ENCODE measurements around the gene CHN2.

CHN2 gene

DNA sequence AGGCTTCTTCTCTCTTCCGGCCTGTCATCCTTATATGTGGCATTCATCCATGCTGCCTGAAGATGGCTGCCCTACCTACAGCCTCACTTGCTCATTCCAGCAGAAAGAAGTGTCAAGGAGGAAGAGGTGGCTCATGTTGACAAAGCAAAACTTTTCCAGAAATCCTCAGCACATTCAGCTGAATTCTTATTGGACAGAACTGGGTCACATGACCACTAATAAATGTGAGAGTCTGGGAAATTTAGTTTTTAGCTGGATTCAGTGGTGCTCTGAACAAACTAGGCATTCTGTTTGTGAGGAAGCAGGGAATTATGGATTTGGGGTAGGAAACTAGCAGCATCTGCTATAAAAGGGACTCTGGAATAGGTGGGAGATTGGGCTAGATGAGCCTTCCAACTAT lies 58.6 kb downstream of the CHN2 start:
- no peak overlapping the region for H3K9ac ChIP-seq (ENCODE audit: low read length)
- H3K4me3 ChIP-seq (ENCODE audit: insufficient read depth, low read length, poor library complexity, severe bottlenecking), result no peak overlapping the region
- H3F3A ChIP-seq (ENCODE audit: insufficient read depth), result no peaks in the 10 kb centered on the region
- no peak overlapping the region for H3K27ac ChIP-seq (ENCODE audit: low read depth, low read length)
- H3K27me3 ChIP-seq (ENCODE audit: low read length), result no peaks in the 10 kb centered on the region
- H4K20me1 ChIP-seq (ENCODE audit: low read depth, low read length), result no peaks in the 10 kb centered on the region
- H3K4me2 ChIP-seq (ENCODE audit: low read depth, low read length, poor library complexity, severe bottlenecking), result no peak overlapping the region
- no peak for TF ChIP-seq EZH2phosphoT487 (conservative IDR thresholded peaks at IDR 0.05; ENCODE audit: low read length)
- TF ChIP-seq, protein P1, sequence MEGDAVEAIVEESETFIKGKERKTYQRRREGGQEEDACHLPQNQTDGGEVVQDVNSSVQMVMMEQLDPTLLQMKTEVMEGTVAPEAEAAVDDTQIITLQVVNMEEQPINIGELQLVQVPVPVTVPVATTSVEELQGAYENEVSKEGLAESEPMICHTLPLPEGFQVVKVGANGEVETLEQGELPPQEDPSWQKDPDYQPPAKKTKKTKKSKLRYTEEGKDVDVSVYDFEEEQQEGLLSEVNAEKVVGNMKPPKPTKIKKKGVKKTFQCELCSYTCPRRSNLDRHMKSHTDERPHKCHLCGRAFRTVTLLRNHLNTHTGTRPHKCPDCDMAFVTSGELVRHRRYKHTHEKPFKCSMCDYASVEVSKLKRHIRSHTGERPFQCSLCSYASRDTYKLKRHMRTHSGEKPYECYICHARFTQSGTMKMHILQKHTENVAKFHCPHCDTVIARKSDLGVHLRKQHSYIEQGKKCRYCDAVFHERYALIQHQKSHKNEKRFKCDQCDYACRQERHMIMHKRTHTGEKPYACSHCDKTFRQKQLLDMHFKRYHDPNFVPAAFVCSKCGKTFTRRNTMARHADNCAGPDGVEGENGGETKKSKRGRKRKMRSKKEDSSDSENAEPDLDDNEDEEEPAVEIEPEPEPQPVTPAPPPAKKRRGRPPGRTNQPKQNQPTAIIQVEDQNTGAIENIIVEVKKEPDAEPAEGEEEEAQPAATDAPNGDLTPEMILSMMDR (IDR thresholded peaks at IDR 0.05; ENCODE audit: insufficient read depth, low read length, poor library complexity, severe bottlenecking), result no peak
- H3K9me3 ChIP-seq (ENCODE audit: insufficient read depth, low read length), result no peaks in the 10 kb centered on the region
- H3K79me2 ChIP-seq (ENCODE audit: insufficient read depth, low read length), result no peaks in the 10 kb centered on the region
- H3K9me2 ChIP-seq (replicated peaks; ENCODE audit: insufficient read depth, low read length), result no peaks in the 10 kb centered on the region
- H3K36me3 ChIP-seq (ENCODE audit: low read length), result no peaks in the 10 kb centered on the region
- H2AFZ ChIP-seq (ENCODE audit: low read depth, low read length, severe bottlenecking), result no peak overlapping the region

GRCh38 chr7:29254591-29254990 lies 60.0 kb downstream of the CHN2 start:
- H3F3A ChIP-seq (ENCODE audit: insufficient read depth), result no peaks in the 10 kb centered on the region
- no peaks in the 10 kb centered on the region for H3K9me2 ChIP-seq (replicated peaks; ENCODE audit: insufficient read depth, low read length)
- H3K36me3 ChIP-seq (ENCODE audit: low read length), result no peaks in the 10 kb centered on the region
- no peaks in the 10 kb centered on the region for H3K27me3 ChIP-seq (ENCODE audit: low read length)
- H3K9me3 ChIP-seq (ENCODE audit: insufficient read depth, low read length), result no peaks in the 10 kb centered on the region
- H3K27ac ChIP-seq (ENCODE audit: low read depth, low read length), result no peak overlapping the region
- no peaks in the 10 kb centered on the region for H4K20me1 ChIP-seq (ENCODE audit: low read depth, low read length)
- TF ChIP-seq EZH2phosphoT487 (conservative IDR thresholded peaks at IDR 0.05; ENCODE audit: low read length), result no peak
- TF ChIP-seq, protein P1 (IDR thresholded peaks at IDR 0.05; ENCODE audit: insufficient read depth, low read length, poor library complexity, severe bottlenecking), result no peak
- H3K4me3 ChIP-seq (ENCODE audit: insufficient read depth, low read length, poor library complexity, severe bottlenecking), result no peak overlapping the region
- no peak overlapping the region for H3K4me2 ChIP-seq (ENCODE audit: low read depth, low read length, poor library complexity, severe bottlenecking)
- no peak overlapping the region for H3K9ac ChIP-seq (ENCODE audit: low read length)
- no peaks in the 10 kb centered on the region for H3K79me2 ChIP-seq (ENCODE audit: insufficient read depth, low read length)
- no peak overlapping the region for H2AFZ ChIP-seq (ENCODE audit: low read depth, low read length, severe bottlenecking)

GRCh38 chr7:29255199-29255878 lies 60.8 kb downstream of the CHN2 start:
- H3K9me2 ChIP-seq (replicated peaks; ENCODE audit: insufficient read depth, low read length), result no peaks in the 10 kb centered on the region
- H3K27me3 ChIP-seq (ENCODE audit: low read length), result no peaks in the 10 kb centered on the region
- H3K79me2 ChIP-seq (ENCODE audit: insufficient read depth, low read length), result no peaks in the 10 kb centered on the region
- H3K9me3 ChIP-seq (ENCODE audit: insufficient read depth, low read length), result no peaks in the 10 kb centered on the region
- no peaks in the 10 kb centered on the region for H3F3A ChIP-seq (ENCODE audit: insufficient read depth)
- TF ChIP-seq, protein P1 (IDR thresholded peaks at IDR 0.05; ENCODE audit: insufficient read depth, low read length, poor library complexity, severe bottlenecking), result no peak
- TF ChIP-seq EZH2phosphoT487 (conservative IDR thresholded peaks at IDR 0.05; ENCODE audit: low read length), result no peak
- H3K9ac ChIP-seq (ENCODE audit: low read length), result no peak overlapping the region
- H3K36me3 ChIP-seq (ENCODE audit: low read length), result no peaks in the 10 kb centered on the region
- no peak overlapping the region for H3K4me3 ChIP-seq (ENCODE audit: insufficient read depth, low read length, poor library complexity, severe bottlenecking)
- no peak overlapping the region for H3K4me2 ChIP-seq (ENCODE audit: low read depth, low read length, poor library complexity, severe bottlenecking)
- no peaks in the 10 kb centered on the region for H4K20me1 ChIP-seq (ENCODE audit: low read depth, low read length)
- no peak overlapping the region for H3K27ac ChIP-seq (ENCODE audit: low read depth, low read length)
- no peak overlapping the region for H2AFZ ChIP-seq (ENCODE audit: low read depth, low read length, severe bottlenecking)
